SK-N-SH (cell line): Measurements from ENCODE around the gene ATP6AP1. TPM values are rescaled to one million over a fixed set of nuclear protein-coding genes. Genes with fewer than 3 reads are reported as not detected.
A peak's percentile ranks its signal among the peaks of the same experiment; 100 is the strongest.

Experiments used
- CTCF ChIA-PET: fragments of 300-600, 350-600 bp; formaldehyde crosslinking; extraction: SDS; loops from one replicate; lab custom pipeline; 2021; lab: Yijun Ruan, JAX
- POLR2A ChIA-PET: fragments of 350-600 bp; sonication (Branson Sonifier 250); formaldehyde crosslinking; extraction: SDS; loops from one replicate; lab custom pipeline; 2020; ENCODE audit warnings: antibody characterized with exemption, inconsistent platforms; lab: Yijun Ruan, JAX
- DNase-seq: peaks from one replicate; pipeline ENCODE4 v3.0.0; 2012
- H2AFZ ChIP-seq: fragments of 200-600 bp; sonication (generic); 2 replicates; pipeline ENCODE4 v1.8.1; 2016; ENCODE audit warnings: antibody characterized with exemption, mild to moderate bottlenecking, low read depth
- H3F3A ChIP-seq: fragments of 200-600 bp; sonication (generic); replicated peaks from 2 replicates; pipeline ENCODE3; 2016; ENCODE audit warnings: antibody characterized with exemption, mild to moderate bottlenecking; ENCODE audit not compliant: insufficient read depth
- H3K27ac ChIP-seq, 2 experiments: fragments of 200-500 bp in 1 of 2; fragments of 200-600 bp in 1 of 2; sonication (Bioruptor generic) in 1 of 2; sonication (generic), shearing (Covaris generic) in 1 of 2; 2 replicates each; pipeline versions ENCODE4 v1.5.1 to v1.6.1; 2014 to 2016; ENCODE audit warnings: low read depth in 2 of 2, inconsistent platforms in 1 of 2, low read length in 1 of 2, mild to moderate bottlenecking in 1 of 2, mixed read lengths in 1 of 2
- H3K27me3 ChIP-seq: fragments of 200-600 bp; sonication (generic), shearing (Covaris generic); 2 replicates; pipeline ENCODE4 v1.6.1; 2016; ENCODE audit warnings: mixed run types; ENCODE audit not compliant: insufficient read depth
- H3K36me3 ChIP-seq, 2 experiments: fragments of 200-500 bp in 1 of 2; fragments of 200-600 bp in 1 of 2; sonication (Bioruptor generic) in 1 of 2; sonication (generic) in 1 of 2; replicated peaks in 1 of 2; 2 replicates each; pipeline versions ENCODE3 to v1.5.1; 2014 to 2016; ENCODE audit warnings: low read length in 1 of 2, mild to moderate bottlenecking in 1 of 2; ENCODE audit not compliant: insufficient read depth in 2 of 2, control insufficient read depth in 1 of 2
- H3K4me1 ChIP-seq, 2 experiments: fragments of 200-500 bp in 1 of 2; fragments of 200-600 bp in 1 of 2; sonication (Bioruptor generic) in 1 of 2; sonication (generic), shearing (Covaris generic) in 1 of 2; 2 replicates each; pipeline versions ENCODE4 v1.5.1 to v1.6.1; 2014 to 2016; ENCODE audit warnings: low read depth in 1 of 2, low read length in 1 of 2, mixed run types in 1 of 2; ENCODE audit not compliant: insufficient read depth in 2 of 2, control insufficient read depth in 1 of 2
- H3K4me2 ChIP-seq: fragments of 200-600 bp; sonication (generic), shearing (Covaris generic); 2 replicates; pipeline ENCODE4 v1.6.1; 2017; ENCODE audit warnings: mixed run types
- H3K4me3 ChIP-seq, 2 experiments: fragments of 200-500 bp in 1 of 2; fragments of 200-600 bp in 1 of 2; sonication (Bioruptor generic) in 1 of 2; sonication (generic), shearing (Covaris generic) in 1 of 2; 2 replicates each; pipeline versions ENCODE4 v1.5.1 to v1.8.1; 2014 to 2016; ENCODE audit warnings: low read depth in 2 of 2, inconsistent platforms in 1 of 2, low read length in 1 of 2, mild to moderate bottlenecking in 1 of 2, mixed read lengths in 1 of 2, moderate library complexity in 1 of 2
- H3K79me2 ChIP-seq: fragments of 200-600 bp; sonication (generic); 2 replicates; pipeline ENCODE4 v1.8.1; 2017; ENCODE audit warnings: mild to moderate bottlenecking; ENCODE audit not compliant: insufficient read depth
- H3K9ac ChIP-seq: fragments of 200-600 bp; sonication (generic); 2 replicates; pipeline ENCODE4 v1.6.1; 2017; ENCODE audit warnings: mixed run types
- H3K9me2 ChIP-seq: fragments of 200-600 bp; sonication (generic); 2 replicates; pipeline ENCODE4 v1.6.1; 2017; ENCODE audit warnings: mixed run types
- H3K9me3 ChIP-seq: fragments of 200-600 bp; sonication (generic); 2 replicates; pipeline ENCODE4 v1.6.1; 2017; ENCODE audit warnings: mixed run types, mild to moderate bottlenecking, moderate library complexity
- H4K20me1 ChIP-seq: fragments of 200-600 bp; sonication (generic); 2 replicates; pipeline ENCODE4 v1.6.1; 2017; ENCODE audit warnings: mild to moderate bottlenecking, mixed run types; ENCODE audit not compliant: insufficient read depth
- ELF1 ChIP-seq: IDR thresholded peaks from 2 replicates; pipeline ENCODE4 v1.4.0; 2012
- EP300 ChIP-seq, 2 experiments: IDR thresholded peaks; 2 replicates each; pipeline versions ENCODE4 v1.4.0 to v1.6.1; 2012; ENCODE audit warnings: borderline replicate concordance in 1 of 2, low read depth in 1 of 2, low read length in 1 of 2
- EZH2phosphoT487 ChIP-seq: fragments of 200-600 bp; sonication (generic); IDR thresholded peaks from 2 replicates; pipeline ENCODE4 v1.6.1; 2017; ENCODE audit warnings: low read depth, mixed run types, mild to moderate bottlenecking, antibody characterized with exemption, moderate library complexity, borderline replicate concordance
- FOXM1 ChIP-seq: IDR thresholded peaks from 2 replicates; pipeline ENCODE4 v1.4.0; 2012; ENCODE audit warnings: low read depth, mild to moderate bottlenecking
- GABPA ChIP-seq: IDR thresholded peaks from 2 replicates; pipeline ENCODE4 v1.4.0; 2012; ENCODE audit warnings: low read depth, mild to moderate bottlenecking
- MAX ChIP-seq: IDR thresholded peaks from 2 replicates; pipeline ENCODE4 v1.4.0; 2012; ENCODE audit warnings: low read depth
- MEF2A ChIP-seq: IDR thresholded peaks from 2 replicates; pipeline ENCODE4 v1.4.0; 2012; ENCODE audit warnings: low read depth, borderline replicate concordance
- MXI1 ChIP-seq: IDR thresholded peaks from 2 replicates; pipeline ENCODE4 v1.6.1; 2012; ENCODE audit warnings: mild to moderate bottlenecking, low read depth, low read length, improper control_type of control experiment
- NFIC ChIP-seq: IDR thresholded peaks from 2 replicates; pipeline ENCODE4 v1.4.0; 2012; ENCODE audit warnings: borderline replicate concordance
- RCOR1 ChIP-seq: fragments of 150-350 bp; IDR thresholded peaks from 2 replicates; pipeline ENCODE4 v1.6.1; 2017; ENCODE audit warnings: antibody characterized with exemption, low read length
- REST ChIP-seq: IDR thresholded peaks from 2 replicates; pipeline ENCODE4 v1.6.1; 2012; ENCODE audit warnings: mild to moderate bottlenecking, low read depth, low read length, moderate library complexity
- SIN3A ChIP-seq: IDR thresholded peaks from 2 replicates; pipeline ENCODE4 v1.6.1; 2012; ENCODE audit warnings: low read depth, mild to moderate bottlenecking, low read length, moderate library complexity, borderline replicate concordance
- TEAD4 ChIP-seq: IDR thresholded peaks from 2 replicates; pipeline ENCODE4 v1.4.0; 2012; ENCODE audit warnings: mild to moderate bottlenecking, borderline replicate concordance; ENCODE audit not compliant: insufficient read depth
- YY1 ChIP-seq: IDR thresholded peaks from 2 replicates; pipeline ENCODE4 v1.4.0; 2012; ENCODE audit warnings: low read depth, mild to moderate bottlenecking
- WGBS: methylation state at CpG from one replicate; pipeline ENCODE4 v1.1.6; 2017; ENCODE audit warnings: low lambda C conversion rate; 5-methylcytosine and 5-hydroxymethylcytosine counted together
- polyA plus RNA-seq, 3 experiments: library from polyadenylated mRNA; depleted of rRNA; stranded (reverse); fragments of >200 nt; gene quantifications; 2 replicates each; pipeline ENCODE4 v1.2.3, GENCODE V29; 2012
- TF ChIP-seq, protein P1 (sequence below): fragments of 150-350 bp; IDR thresholded peaks from 2 replicates; pipeline ENCODE4 v1.6.1; 2017; ENCODE audit warnings: antibody characterized with exemption, low read length, low read depth, borderline replicate concordance
- TF ChIP-seq, protein P2 (sequence below): IDR thresholded peaks from 2 replicates; pipeline ENCODE4 v1.4.0; 2012; ENCODE audit warnings: low read depth, borderline replicate concordance
- TF ChIP-seq, protein P3 (sequence below): fragments of 150-350 bp; IDR thresholded peaks from 2 replicates; pipeline ENCODE4 v1.6.1; 2016; ENCODE audit warnings: mild to moderate bottlenecking, low read depth, low read length

ATP6AP1 gene
- polyA plus RNA-seq, 1 of the 3 experiments (the other 2 are of a cell fraction): 102 TPM

- H3K79me2 ChIP-seq: peaks cover 45% of the 10 kb centered on the region
- peak; percentile 62 for DNase-seq
- CTCF ChIA-PET: no interaction called here
- H4K20me1 ChIP-seq: peaks cover 28% of the 10 kb centered on the region; the same call in 1 of the 2 replicates
- peaks cover 0 to 20% of the 10 kb centered on the region in 2 experiments for H3K36me3 ChIP-seq
- H3K4me3 ChIP-seq: peak overlapping the region in 1 of 2 experiments; percentile 59; a peak in 2 of 4 replicates
- H3K9ac ChIP-seq: 0 out of 2 replicates have a peak overlapping the region, but pooled peaks have one; percentile 31
- TF ChIP-seq, protein P1, sequence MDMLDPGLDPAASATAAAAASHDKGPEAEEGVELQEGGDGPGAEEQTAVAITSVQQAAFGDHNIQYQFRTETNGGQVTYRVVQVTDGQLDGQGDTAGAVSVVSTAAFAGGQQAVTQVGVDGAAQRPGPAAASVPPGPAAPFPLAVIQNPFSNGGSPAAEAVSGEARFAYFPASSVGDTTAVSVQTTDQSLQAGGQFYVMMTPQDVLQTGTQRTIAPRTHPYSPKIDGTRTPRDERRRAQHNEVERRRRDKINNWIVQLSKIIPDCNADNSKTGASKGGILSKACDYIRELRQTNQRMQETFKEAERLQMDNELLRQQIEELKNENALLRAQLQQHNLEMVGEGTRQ: no peak
- TF ChIP-seq GABPA (no peak), YY1 (no peak), EZH2phosphoT487 (no peak), MAX (no peak), REST (no peak), RCOR1 (no peak), EP300 (IDR thresholded peaks at IDR 0.05; ENCODE audit: borderline replicate concordance in 1 of 2, low read depth in 1 of 2, low read length in 1 of 2) (no peak), SIN3A (no peak), MEF2A (no peak), ELF1 (no peak), TEAD4 (no peak), FOXM1 (no peak), MXI1 (no peak), NFIC (no peak)
- TF ChIP-seq, protein P2, sequence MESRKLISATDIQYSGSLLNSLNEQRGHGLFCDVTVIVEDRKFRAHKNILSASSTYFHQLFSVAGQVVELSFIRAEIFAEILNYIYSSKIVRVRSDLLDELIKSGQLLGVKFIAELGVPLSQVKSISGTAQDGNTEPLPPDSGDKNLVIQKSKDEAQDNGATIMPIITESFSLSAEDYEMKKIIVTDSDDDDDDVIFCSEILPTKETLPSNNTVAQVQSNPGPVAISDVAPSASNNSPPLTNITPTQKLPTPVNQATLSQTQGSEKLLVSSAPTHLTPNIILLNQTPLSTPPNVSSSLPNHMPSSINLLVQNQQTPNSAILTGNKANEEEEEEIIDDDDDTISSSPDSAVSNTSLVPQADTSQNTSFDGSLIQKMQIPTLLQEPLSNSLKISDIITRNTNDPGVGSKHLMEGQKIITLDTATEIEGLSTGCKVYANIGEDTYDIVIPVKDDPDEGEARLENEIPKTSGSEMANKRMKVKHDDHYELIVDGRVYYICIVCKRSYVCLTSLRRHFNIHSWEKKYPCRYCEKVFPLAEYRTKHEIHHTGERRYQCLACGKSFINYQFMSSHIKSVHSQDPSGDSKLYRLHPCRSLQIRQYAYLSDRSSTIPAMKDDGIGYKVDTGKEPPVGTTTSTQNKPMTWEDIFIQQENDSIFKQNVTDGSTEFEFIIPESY: no peak
- TF ChIP-seq, protein P3, sequence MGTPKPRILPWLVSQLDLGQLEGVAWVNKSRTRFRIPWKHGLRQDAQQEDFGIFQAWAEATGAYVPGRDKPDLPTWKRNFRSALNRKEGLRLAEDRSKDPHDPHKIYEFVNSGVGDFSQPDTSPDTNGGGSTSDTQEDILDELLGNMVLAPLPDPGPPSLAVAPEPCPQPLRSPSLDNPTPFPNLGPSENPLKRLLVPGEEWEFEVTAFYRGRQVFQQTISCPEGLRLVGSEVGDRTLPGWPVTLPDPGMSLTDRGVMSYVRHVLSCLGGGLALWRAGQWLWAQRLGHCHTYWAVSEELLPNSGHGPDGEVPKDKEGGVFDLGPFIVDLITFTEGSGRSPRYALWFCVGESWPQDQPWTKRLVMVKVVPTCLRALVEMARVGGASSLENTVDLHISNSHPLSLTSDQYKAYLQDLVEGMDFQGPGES: no peak
- H3K9me3 ChIP-seq: no peaks in the 10 kb centered on the region
- peaks cover 0 to 21% of the 10 kb centered on the region in 2 experiments; a peak in 1 of 4 replicates for H3K4me1 ChIP-seq
- 20% methylated on average over 9 of the region's 10 CpGs for WGBS
- H3K9me2 ChIP-seq: no peaks in the 10 kb centered on the region
- H3K27ac ChIP-seq: peak overlapping the region; percentile 58 to 60
- no peak overlapping the region for H2AFZ ChIP-seq
- POLR2A ChIA-PET: interaction anchor here (1.1 to 1.5 kb wide), 5 partner anchors 13 to 84 kb away, joined by 3 to 6 read pairs (median 4); partner anchors contain the start of genes ATP6AP1 and RPL10
- peaks cover 10% of the 10 kb centered on the region for H3K27me3 ChIP-seq
- peak overlapping the region; percentile 73; the same call in 1 of the 2 replicates for H3K4me2 ChIP-seq
- peaks cover 4% of the 10 kb centered on the region for H3F3A ChIP-seq
These were observed 15.0 kb downstream of the ATP6AP1 start for GRCh38 chrX:154443479-154443910.
